ENCODE measurements around the gene POU4F1.

DNA sequence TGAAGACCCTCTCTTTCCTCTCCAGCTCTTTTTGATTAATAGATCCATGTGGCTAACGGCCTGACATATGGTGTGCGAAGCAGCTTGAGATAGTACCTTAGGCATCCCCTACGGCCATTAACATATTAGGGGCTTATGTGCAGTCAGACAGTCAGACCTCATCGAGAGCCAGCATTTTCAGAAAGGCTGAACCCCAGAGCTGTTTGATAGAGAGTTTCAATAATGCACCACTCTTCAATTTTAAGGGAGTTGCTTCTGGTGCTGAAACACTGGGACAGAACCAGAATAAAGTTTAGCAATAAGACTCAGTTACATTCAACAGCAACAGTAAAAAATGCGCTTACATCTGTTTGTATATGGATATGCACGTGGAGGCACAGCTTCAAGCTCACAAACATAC, 10.8 kb downstream of the POU4F1 start:
- TF ChIP-seq, protein P1, sequence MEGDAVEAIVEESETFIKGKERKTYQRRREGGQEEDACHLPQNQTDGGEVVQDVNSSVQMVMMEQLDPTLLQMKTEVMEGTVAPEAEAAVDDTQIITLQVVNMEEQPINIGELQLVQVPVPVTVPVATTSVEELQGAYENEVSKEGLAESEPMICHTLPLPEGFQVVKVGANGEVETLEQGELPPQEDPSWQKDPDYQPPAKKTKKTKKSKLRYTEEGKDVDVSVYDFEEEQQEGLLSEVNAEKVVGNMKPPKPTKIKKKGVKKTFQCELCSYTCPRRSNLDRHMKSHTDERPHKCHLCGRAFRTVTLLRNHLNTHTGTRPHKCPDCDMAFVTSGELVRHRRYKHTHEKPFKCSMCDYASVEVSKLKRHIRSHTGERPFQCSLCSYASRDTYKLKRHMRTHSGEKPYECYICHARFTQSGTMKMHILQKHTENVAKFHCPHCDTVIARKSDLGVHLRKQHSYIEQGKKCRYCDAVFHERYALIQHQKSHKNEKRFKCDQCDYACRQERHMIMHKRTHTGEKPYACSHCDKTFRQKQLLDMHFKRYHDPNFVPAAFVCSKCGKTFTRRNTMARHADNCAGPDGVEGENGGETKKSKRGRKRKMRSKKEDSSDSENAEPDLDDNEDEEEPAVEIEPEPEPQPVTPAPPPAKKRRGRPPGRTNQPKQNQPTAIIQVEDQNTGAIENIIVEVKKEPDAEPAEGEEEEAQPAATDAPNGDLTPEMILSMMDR (IDR thresholded peaks at IDR 0.05): no peak
- TF ChIP-seq EP300 (IDR thresholded peaks at IDR 0.05) (no peak), POLR2A (IDR thresholded peaks at IDR 0.05) (no peak)
